ENCODE measurements around the gene FABP7. TPM values are rescaled to one million over a fixed set of nuclear protein-coding genes. Genes with fewer than 3 reads are reported as not detected.

The FABP7 gene
- polyA plus RNA-seq, 2 of the 4 experiments (the other 2 are of a cell fraction), result not detected

DNA sequence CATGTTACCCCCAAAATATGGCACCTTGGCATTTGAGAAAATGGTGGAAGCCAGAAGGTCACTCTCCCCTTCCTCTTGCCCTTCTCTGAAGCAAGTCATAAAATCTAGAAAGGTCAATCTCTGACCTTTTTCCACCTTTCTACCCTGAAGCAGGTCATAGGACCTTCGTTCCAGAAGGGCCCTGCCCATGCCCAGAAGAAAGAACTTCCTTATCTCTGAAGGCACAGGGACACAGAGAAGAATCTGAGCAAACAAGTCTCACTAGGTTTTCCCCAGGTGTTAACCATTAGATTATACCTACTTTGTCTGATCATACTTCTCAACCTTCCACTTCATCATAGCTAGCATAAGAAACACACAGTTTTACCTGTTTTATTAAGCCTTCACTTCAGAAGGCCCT, 52.0 kb downstream of the FABP7 start:
- ATAC-seq, result no peak
- DNase-seq (ENCODE audit: low read depth in 1 of 2, low spot score in 1 of 2), result no peak
- no peak for FAIRE-seq
- TF ChIP-seq NFE2L2 (conservative IDR thresholded peaks at IDR 0.05; ENCODE audit: low read length), result no peak
- TF ChIP-seq ZNF302 (CRISPR knock-in tag; IDR thresholded peaks at IDR 0.05), result no peak
- no peak for TF ChIP-seq KDM5A (IDR thresholded peaks at IDR 0.05)
- no peak for TF ChIP-seq MYC (IDR thresholded peaks at IDR 0.05; ENCODE audit: borderline replicate concordance, low read length)
- TF ChIP-seq CHD2 (IDR thresholded peaks at IDR 0.05; ENCODE audit: low read length, partially characterized antibody), result no peak
- no peak for TF ChIP-seq RCOR1 (IDR thresholded peaks at IDR 0.05; ENCODE audit: low read depth, low read length)
- no peak for TF ChIP-seq REST (IDR thresholded peaks at IDR 0.05)
- TF ChIP-seq EHMT2 (IDR thresholded peaks at IDR 0.05; ENCODE audit: low read depth), result no peak
- TF ChIP-seq NR3C1 (IDR thresholded peaks at IDR 0.05), result no peak
- no peak for TF ChIP-seq SMC3 (IDR thresholded peaks at IDR 0.05)
- TF ChIP-seq E2F6 (IDR thresholded peaks at IDR 0.05; ENCODE audit: borderline replicate concordance, low read depth), result no peak
- Histone ChIP-seq H3K4me2 (no peak overlapping the region), H3K4me1 (no peaks in the 10 kb centered on the region), H3K9me3 (no peaks in the 10 kb centered on the region), H3K4me3 (no peak overlapping the region), H3K27ac (no peak overlapping the region)
- 0% methylated on average over 1 of the region's 1 CpG for WGBS (ENCODE audit: missing lambda C conversion rate)
- POLR2A ChIA-PET, result no interaction called here
- CTCF ChIA-PET, result interaction anchor here (0.9 to 2.0 kb wide), 3 partner anchors 42 to 101 kb away, joined by 3 to 6 read pairs (median 3); partner anchors contain the start of gene SMPDL3A

GRCh38 chr6:122832459-122832858, 52.9 kb downstream of the FABP7 start:
- FAIRE-seq, result no peak
- CTCF ChIA-PET, result interaction anchor here (0.6 to 2.0 kb wide), 2 partner anchors 43 to 165 kb away, joined by 3 to 6 read pairs; partner anchors contain the start of gene SMPDL3A
- TF ChIP-seq MAZ (IDR thresholded peaks at IDR 0.05; ENCODE audit: borderline replicate concordance, low read depth, low read length) (no peak), FOSL2 (IDR thresholded peaks at IDR 0.05) (no peak), FOSL2 (CRISPR knock-in tag; IDR thresholded peaks at IDR 0.05) (no peak), EHMT2 (IDR thresholded peaks at IDR 0.05; ENCODE audit: low read depth) (no peak), CHD4 (IDR thresholded peaks at IDR 0.05; ENCODE audit: borderline replicate concordance) (no peak), MYC (IDR thresholded peaks at IDR 0.05; ENCODE audit: borderline replicate concordance, low read length) (no peak), PHF8 (IDR thresholded peaks at IDR 0.05; ENCODE audit: borderline replicate concordance, low read depth) (no peak), RFX5 (IDR thresholded peaks at IDR 0.05) (no peak)
- TF ChIP-seq, protein P1, sequence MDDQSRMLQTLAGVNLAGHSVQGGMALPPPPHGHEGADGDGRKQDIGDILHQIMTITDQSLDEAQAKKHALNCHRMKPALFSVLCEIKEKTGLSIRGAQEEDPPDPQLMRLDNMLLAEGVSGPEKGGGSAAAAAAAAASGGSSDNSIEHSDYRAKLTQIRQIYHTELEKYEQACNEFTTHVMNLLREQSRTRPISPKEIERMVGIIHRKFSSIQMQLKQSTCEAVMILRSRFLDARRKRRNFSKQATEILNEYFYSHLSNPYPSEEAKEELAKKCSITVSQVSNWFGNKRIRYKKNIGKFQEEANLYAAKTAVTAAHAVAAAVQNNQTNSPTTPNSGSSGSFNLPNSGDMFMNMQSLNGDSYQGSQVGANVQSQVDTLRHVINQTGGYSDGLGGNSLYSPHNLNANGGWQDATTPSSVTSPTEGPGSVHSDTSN (IDR thresholded peaks at IDR 0.05), result no peak
- no peak overlapping the region for H3K4me3 ChIP-seq
- H3K4me1 ChIP-seq, result no peaks in the 10 kb centered on the region
- DNase-seq (ENCODE audit: low read depth in 1 of 2, low spot score in 1 of 2), result no peak
- ATAC-seq, result no peak
- H3K27ac ChIP-seq, result no peak overlapping the region
- H3K9me3 ChIP-seq, result no peaks in the 10 kb centered on the region
- H3K4me2 ChIP-seq, result no peak overlapping the region
- 30% methylated on average over 3 of the region's 3 CpGs for WGBS (ENCODE audit: missing lambda C conversion rate)
- POLR2A ChIA-PET, result no interaction called here

GRCh38 chr6:122833021-122833491, 53.5 kb downstream of the FABP7 start:
- Histone ChIP-seq H3K4me2 (no peak overlapping the region), H3K27ac (no peak overlapping the region), H3K4me1 (no peaks in the 10 kb centered on the region), H3K9me3 (no peaks in the 10 kb centered on the region), H3K4me3 (no peak overlapping the region)
- DNase-seq (ENCODE audit: low read depth in 1 of 2, low spot score in 1 of 2) (no peak), FAIRE-seq (no peak), ATAC-seq (no peak)
- ChIA-PET POLR2A (no interaction called here), CTCF (interaction anchor here (0.6 to 2.0 kb wide), 2 partner anchors 44 to 166 kb away, joined by 3 to 6 read pairs; partner anchors contain the start of gene SMPDL3A)
- 65% methylated on average over 7 of the region's 7 CpGs for WGBS (ENCODE audit: missing lambda C conversion rate)
- no peak for TF ChIP-seq NR3C1 (IDR thresholded peaks at IDR 0.05)
- TF ChIP-seq FOXS1 (CRISPR knock-in tag; IDR thresholded peaks at IDR 0.05), result no peak
- no peak for TF ChIP-seq CBX8 (IDR thresholded peaks at IDR 0.05)
- TF ChIP-seq CTCF (IDR thresholded peaks at IDR 0.05), result no peak
- TF ChIP-seq CHD4 (IDR thresholded peaks at IDR 0.05; ENCODE audit: borderline replicate concordance), result no peak
- TF ChIP-seq RFX5 (IDR thresholded peaks at IDR 0.05), result no peak
- no peak for TF ChIP-seq MAFK (IDR thresholded peaks at IDR 0.05; ENCODE audit: partially characterized antibody)
- TF ChIP-seq, protein P2, sequence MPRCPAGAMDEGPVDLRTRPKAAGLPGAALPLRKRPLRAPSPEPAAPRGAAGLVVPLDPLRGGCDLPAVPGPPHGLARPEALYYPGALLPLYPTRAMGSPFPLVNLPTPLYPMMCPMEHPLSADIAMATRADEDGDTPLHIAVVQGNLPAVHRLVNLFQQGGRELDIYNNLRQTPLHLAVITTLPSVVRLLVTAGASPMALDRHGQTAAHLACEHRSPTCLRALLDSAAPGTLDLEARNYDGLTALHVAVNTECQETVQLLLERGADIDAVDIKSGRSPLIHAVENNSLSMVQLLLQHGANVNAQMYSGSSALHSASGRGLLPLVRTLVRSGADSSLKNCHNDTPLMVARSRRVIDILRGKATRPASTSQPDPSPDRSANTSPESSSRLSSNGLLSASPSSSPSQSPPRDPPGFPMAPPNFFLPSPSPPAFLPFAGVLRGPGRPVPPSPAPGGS (IDR thresholded peaks at IDR 0.05), result no peak
- no peak for TF ChIP-seq ESRRA (IDR thresholded peaks at IDR 0.05; ENCODE audit: borderline replicate concordance, low read length)
- TF ChIP-seq MYC (IDR thresholded peaks at IDR 0.05; ENCODE audit: borderline replicate concordance, low read length), result no peak
- no peak for TF ChIP-seq CEBPB (IDR thresholded peaks at IDR 0.05)
- TF ChIP-seq NFE2L2 (conservative IDR thresholded peaks at IDR 0.05; ENCODE audit: low read length), result no peak
- no peak for TF ChIP-seq TFCP2L1 (CRISPR knock-in tag; IDR thresholded peaks at IDR 0.05)

All from A549 (cell line).